Activated CD8-positive, alpha-beta T cell treated with anti-CD3 and anti-CD28 coated beads, Interleukin-2, amount 10 ng/mL, durations not matched to agents 7 days and 5 days (primary cell): ENCODE measurements around the gene ABCB8. TPM values are rescaled to one million over a fixed set of nuclear protein-coding genes. Genes with fewer than 3 reads are reported as not detected.

Experiments used
- ATAC-seq: fragments of 150-1000 bp; cut with Tn5 transposase; one replicate; pipeline ENCODE4 v1.10.0; 2021; ENCODE audit warnings: moderate library complexity
- CTCF ChIA-PET: fragments of 350-600 bp; sonication (Branson Sonifier 250); formaldehyde crosslinking; loops from one replicate; lab custom pipeline; 2021; ENCODE audit warnings: antibody characterized with exemption; lab: Charles Lee
- POLR2A ChIA-PET: fragments of 350-600 bp; sonication (Branson Sonifier 250); formaldehyde crosslinking; loops from one replicate; lab custom pipeline; 2021; ENCODE audit warnings: antibody characterized with exemption; lab: Charles Lee
- DNase-seq: peaks from one replicate; pipeline ENCODE4 v3.0.0-alpha.2; 2020
- H3K27ac Mint-ChIP-seq: one replicate; pipeline ENCODE4 v1.8.0; 2021; ENCODE audit warnings: mild to moderate bottlenecking, mixed read lengths
- H3K27me3 Mint-ChIP-seq: one replicate; pipeline ENCODE4 v1.8.0; 2021; ENCODE audit warnings: low read depth, mixed read lengths
- H3K36me3 Mint-ChIP-seq: one replicate; pipeline ENCODE4 v1.8.0; 2021; ENCODE audit warnings: low read depth, mixed read lengths
- H3K4me1 Mint-ChIP-seq: one replicate; pipeline ENCODE4 v1.8.0; 2021; ENCODE audit warnings: low read depth, mixed read lengths
- H3K4me3 Mint-ChIP-seq: one replicate; pipeline ENCODE4 v1.8.0; 2021; ENCODE audit warnings: mild to moderate bottlenecking, mixed read lengths
- H3K9me3 Mint-ChIP-seq: one replicate; pipeline ENCODE4 v1.8.0; 2022; ENCODE audit warnings: mixed read lengths; ENCODE audit not compliant: insufficient read depth
- total RNA-seq, 2 experiments: library from RNA; stranded (reverse); gene quantifications; one replicate each; pipeline ENCODE4 v1.2.3, GENCODE V29; 2021

ABCB8 gene
- total RNA-seq, 2 experiments from 2014 or later, result 48.0 to 49.5 TPM

- H3K27me3 Mint-ChIP-seq, result no peaks in the 10 kb centered on the region
- ATAC-seq, result no peak
- H3K36me3 Mint-ChIP-seq, result peaks cover 13% of the 10 kb centered on the region
- DNase-seq, result no peak
- peaks cover 42% of the 10 kb centered on the region for H3K4me1 Mint-ChIP-seq
- peak overlapping the region; percentile 94 for H3K4me3 Mint-ChIP-seq
- no peaks in the 10 kb centered on the region for H3K9me3 Mint-ChIP-seq
- POLR2A ChIA-PET, result interaction anchor here (1.1 to 2.0 kb wide), 2 partner anchors 13 to 17 kb away, joined by 3 to 6 read pairs; no protein-coding TSS in a partner anchor
- peak overlapping the region; percentile 63 for H3K27ac Mint-ChIP-seq
- CTCF ChIA-PET, result interaction anchor here (0.6 to 1.3 kb wide), 6 partner anchors 18 to 1736 kb away, joined by 3 to 5 read pairs (median 4); partner anchors contain the start of genes ABCB8 and FASTK
Observed at GRCh38 chr7:151060113-151060415, 31.8 kb downstream of the ABCB8 start.

- DNase-seq (no peak), ATAC-seq (no peak)
- peaks cover 17% of the 10 kb centered on the region for H3K36me3 Mint-ChIP-seq
- CTCF ChIA-PET, result interaction anchor here (0.6 to 1.3 kb wide), 6 partner anchors 17 to 1737 kb away, joined by 3 to 5 read pairs (median 4); partner anchors contain the start of genes ABCB8 and FASTK
- POLR2A ChIA-PET, result interaction anchor here (0.6 to 2.0 kb wide), 3 partner anchors 13 to 106 kb away, joined by 3 to 6 read pairs (median 5); no protein-coding TSS in a partner anchor
- H3K4me3 Mint-ChIP-seq, result peak overlapping the region; percentile 94
- peaks cover 42% of the 10 kb centered on the region for H3K4me1 Mint-ChIP-seq
- H3K9me3 Mint-ChIP-seq, result no peaks in the 10 kb centered on the region
- no peaks in the 10 kb centered on the region for H3K27me3 Mint-ChIP-seq
- H3K27ac Mint-ChIP-seq, result peak overlapping the region; percentile 63
Observed at GRCh38 chr7:151060416-151061212, 32.4 kb downstream of the ABCB8 start.

GRCh38 chr7:151061213-151062110, 33.2 kb downstream of the ABCB8 start:
- ChIA-PET CTCF (interaction anchor here (1.2 to 1.3 kb wide), 2 partner anchors 46 to 49 kb away, joined by 4 to 5 read pairs; no protein-coding TSS in a partner anchor), POLR2A (interaction anchor here (1.3 to 2.0 kb wide), 2 partner anchors 15 to 16 kb away, joined by 3 to 6 read pairs; no protein-coding TSS in a partner anchor)
- Mint-ChIP-seq H3K4me1 (peaks cover 42% of the 10 kb centered on the region), H3K9me3 (no peaks in the 10 kb centered on the region), H3K4me3 (peak overlapping the region; percentile 94), H3K27me3 (no peaks in the 10 kb centered on the region), H3K27ac (peak overlapping the region; percentile 25), H3K36me3 (peaks cover 18% of the 10 kb centered on the region)
- DNase-seq (no peak), ATAC-seq (no peak)

GRCh38 chr7:151062111-151062398, 33.8 kb downstream of the ABCB8 start:
- ChIA-PET CTCF (no interaction called here), POLR2A (interaction anchor here (1.3 kb wide), 1 partner anchor 14 kb away, joined by 3 read pairs; no protein-coding TSS in a partner anchor)
- no peak overlapping the region for H3K4me3 Mint-ChIP-seq
- DNase-seq (no peak), ATAC-seq (no peak)
- H3K36me3 Mint-ChIP-seq, result peaks cover 18% of the 10 kb centered on the region
- H3K9me3 Mint-ChIP-seq, result no peaks in the 10 kb centered on the region
- H3K27me3 Mint-ChIP-seq, result no peaks in the 10 kb centered on the region
- H3K4me1 Mint-ChIP-seq, result peaks cover 36% of the 10 kb centered on the region
- no peak overlapping the region for H3K27ac Mint-ChIP-seq

- ChIA-PET CTCF (no interaction called here), POLR2A (interaction anchor here (0.9 to 1.3 kb wide), 2 partner anchors 10 to 14 kb away, joined by 3 read pairs; no protein-coding TSS in a partner anchor)
- Mint-ChIP-seq H3K36me3 (peaks cover 21% of the 10 kb centered on the region), H3K27me3 (no peaks in the 10 kb centered on the region), H3K9me3 (no peaks in the 10 kb centered on the region), H3K27ac (no peak overlapping the region), H3K4me1 (peaks cover 30% of the 10 kb centered on the region), H3K4me3 (no peak overlapping the region)
- ATAC-seq (no peak), DNase-seq (no peak)
Observed at GRCh38 chr7:151062399-151063211, 34.4 kb downstream of the ABCB8 start.

- H3K27ac Mint-ChIP-seq, result no peak overlapping the region
- no peak for ATAC-seq
- POLR2A ChIA-PET, result interaction anchor here (0.9 kb wide), 1 partner anchor 10 kb away, joined by 3 read pairs; no protein-coding TSS in a partner anchor
- no peaks in the 10 kb centered on the region for H3K9me3 Mint-ChIP-seq
- no peak for DNase-seq
- H3K36me3 Mint-ChIP-seq, result peaks cover 26% of the 10 kb centered on the region
- peaks cover 29% of the 10 kb centered on the region for H3K4me1 Mint-ChIP-seq
- no peak overlapping the region for H3K4me3 Mint-ChIP-seq
- CTCF ChIA-PET, result no interaction called here
- H3K27me3 Mint-ChIP-seq, result no peaks in the 10 kb centered on the region
Observed at GRCh38 chr7:151063212-151063561, 34.9 kb downstream of the ABCB8 start.

GRCh38 chr7:151064454-151064853, 36.2 kb downstream of the ABCB8 start:
- no peak overlapping the region for H3K27ac Mint-ChIP-seq
- POLR2A ChIA-PET, result no interaction called here

GRCh38 chr7:151064993-151065392, 36.7 kb downstream of the ABCB8 start:
- Mint-ChIP-seq H3K9me3 (no peaks in the 10 kb centered on the region), H3K36me3 (peaks cover 32% of the 10 kb centered on the region), H3K27ac (peak overlapping the region; percentile 20), H3K4me3 (no peak overlapping the region), H3K27me3 (no peaks in the 10 kb centered on the region), H3K4me1 (peaks cover 18% of the 10 kb centered on the region)
- CTCF ChIA-PET, result no interaction called here
- no peak for ATAC-seq
- POLR2A ChIA-PET, result interaction anchor here (0.6 kb wide), 1 partner anchor 130 kb away, joined by 4 read pairs; no protein-coding TSS in a partner anchor
- DNase-seq, result no peak

More at GRCh38 chr7:151064454-151064853, 36.2 kb downstream of the ABCB8 start:
- DNase-seq, result no peak
- Mint-ChIP-seq H3K36me3 (peaks cover 31% of the 10 kb centered on the region), H3K9me3 (no peaks in the 10 kb centered on the region), H3K27me3 (no peaks in the 10 kb centered on the region), H3K4me1 (peaks cover 18% of the 10 kb centered on the region), H3K4me3 (no peak overlapping the region)
- CTCF ChIA-PET, result no interaction called here
- no peak for ATAC-seq

GRCh38 chr7:151065516-151065915, 37.3 kb downstream of the ABCB8 start:
- no peak for ATAC-seq
- no peaks in the 10 kb centered on the region for H3K27me3 Mint-ChIP-seq
- H3K9me3 Mint-ChIP-seq, result no peaks in the 10 kb centered on the region

GRCh38 chr7:151066273-151066974, 38.2 kb downstream of the ABCB8 start:
- DNase-seq (no peak), ATAC-seq (no peak)
- POLR2A ChIA-PET, result no interaction called here
- Mint-ChIP-seq H3K36me3 (peaks cover 37% of the 10 kb centered on the region), H3K27me3 (no peaks in the 10 kb centered on the region), H3K27ac (no peak overlapping the region), H3K4me3 (no peak overlapping the region), H3K4me1 (peaks cover 6% of the 10 kb centered on the region), H3K9me3 (no peaks in the 10 kb centered on the region)
- CTCF ChIA-PET, result no interaction called here

More at GRCh38 chr7:151065516-151065915, 37.3 kb downstream of the ABCB8 start:
- Mint-ChIP-seq H3K4me3 (no peak overlapping the region), H3K4me1 (peaks cover 14% of the 10 kb centered on the region), H3K36me3 (peaks cover 32% of the 10 kb centered on the region), H3K27ac (peak overlapping the region; percentile 20)
- ChIA-PET CTCF (no interaction called here), POLR2A (interaction anchor here (0.6 kb wide), 1 partner anchor 130 kb away, joined by 4 read pairs; no protein-coding TSS in a partner anchor)
- DNase-seq, result no peak
